HAP-1 (cell line): Measurements from ENCODE around the gene FBXO2.

Experiments used
- DNase-seq, 2 experiments: peaks; one replicate each; pipeline ENCODE4 v3.0.0-alpha.2; 2016 to 2020; ENCODE audit warnings: low spot score in 2 of 2
- H3K27me3 ChIP-seq: fragments of 250-450 bp; sonication (Bioruptor Pico); 2 replicates; pipeline ENCODE4 v1.5.1; 2020; ENCODE audit warnings: low read depth, mild to moderate bottlenecking, moderate library complexity
- H3K36me3 ChIP-seq: fragments of 250-450 bp; sonication (Bioruptor Pico); replicated peaks from 2 replicates; pipeline ENCODE4 v1.5.1; 2020; ENCODE audit warnings: mild to moderate bottlenecking
- H3K4me1 ChIP-seq: fragments of 250-450 bp; sonication (Bioruptor Pico); 2 replicates; pipeline ENCODE4 v1.5.1; 2020; ENCODE audit warnings: mild to moderate bottlenecking
- H3K4me3 ChIP-seq: fragments of 250-450 bp; sonication (Bioruptor Pico); 2 replicates; pipeline ENCODE4 v1.5.1; 2020; ENCODE audit warnings: mild to moderate bottlenecking, moderate library complexity
- H3K9me3 ChIP-seq: fragments of 250-450 bp; sonication (Bioruptor Pico); 2 replicates; pipeline ENCODE4 v1.5.1; 2020; ENCODE audit warnings: mild to moderate bottlenecking, moderate library complexity
- in situ Hi-C: fragments of 300-500 bp; cut with MboI; formaldehyde crosslinking; loops from 3 replicates; pipeline ENCODE4 v1.14.3; 2020; ENCODE audit warnings: low sequenced_read_pairs, inconsistent platforms, mixed read lengths

Gene FBXO2

DNA sequence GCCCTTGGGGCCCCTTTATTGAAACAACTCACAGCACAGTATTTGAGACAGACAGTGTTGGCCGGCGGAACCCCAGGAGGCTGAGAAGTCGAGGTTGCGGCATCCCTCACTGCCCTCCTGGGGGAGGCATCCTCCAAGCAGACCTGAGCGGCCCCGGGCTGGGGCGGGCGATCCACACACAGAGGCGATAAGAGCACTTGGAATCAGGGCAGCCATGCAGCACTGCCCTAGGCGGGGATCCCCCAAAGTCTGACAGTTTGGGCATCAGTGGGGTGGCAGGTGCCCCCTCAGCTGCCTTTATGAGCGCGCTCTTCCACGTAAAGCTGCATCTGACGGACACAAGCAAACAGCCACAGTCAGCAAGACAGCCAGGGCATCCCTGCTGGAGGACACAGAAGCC is 20.3 kb upstream of the FBXO2 start:
- no peak for DNase-seq
- Histone ChIP-seq H3K9me3 (no peaks in the 10 kb centered on the region), H3K4me1 (peaks cover 6% of the 10 kb centered on the region), H3K36me3 (peaks cover 78% of the 10 kb centered on the region), H3K4me3 (no peak overlapping the region), H3K27me3 (no peaks in the 10 kb centered on the region)
- in situ Hi-C loops: no loop called here

DNA sequence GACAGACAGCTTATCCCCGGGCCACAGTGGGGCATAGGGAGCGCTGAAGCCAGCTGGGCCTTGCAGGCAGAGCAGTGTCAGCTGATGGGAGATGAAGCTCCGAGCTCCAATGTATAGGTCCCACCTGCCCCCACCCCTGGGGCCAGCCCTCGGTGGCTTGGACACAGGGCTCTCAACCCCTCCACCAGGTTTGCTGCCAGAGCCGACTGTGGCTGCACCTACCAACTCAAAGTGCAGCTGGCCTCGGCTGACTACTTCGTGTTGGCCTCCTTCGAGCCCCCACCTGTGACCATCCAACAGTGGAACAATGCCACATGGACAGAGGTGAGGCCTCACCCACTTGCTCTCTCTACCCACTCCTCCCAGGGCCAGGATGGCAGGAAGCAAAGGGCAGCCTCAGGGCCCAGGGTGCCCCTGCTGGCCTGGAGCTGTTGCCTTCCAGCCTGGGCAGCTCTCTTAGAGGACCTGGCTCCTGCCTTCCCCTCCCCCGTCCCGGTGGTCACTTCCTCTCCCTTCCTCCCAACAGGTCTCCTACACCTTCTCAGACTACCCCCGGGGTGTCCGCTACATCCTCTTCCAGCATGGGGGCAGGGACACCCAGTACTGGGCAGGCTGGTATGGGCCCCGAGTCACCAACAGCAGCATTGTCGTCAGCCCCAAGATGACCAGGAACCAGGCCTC is 19.0 kb upstream of the FBXO2 start:
- Histone ChIP-seq H3K9me3 (no peaks in the 10 kb centered on the region), H3K4me3 (no peak overlapping the region), H3K36me3 (peaks cover 69% of the 10 kb centered on the region), H3K4me1 (no peaks in the 10 kb centered on the region), H3K27me3 (no peaks in the 10 kb centered on the region)
- in situ Hi-C loops: no loop called here
- DNase-seq: no peak

DNA sequence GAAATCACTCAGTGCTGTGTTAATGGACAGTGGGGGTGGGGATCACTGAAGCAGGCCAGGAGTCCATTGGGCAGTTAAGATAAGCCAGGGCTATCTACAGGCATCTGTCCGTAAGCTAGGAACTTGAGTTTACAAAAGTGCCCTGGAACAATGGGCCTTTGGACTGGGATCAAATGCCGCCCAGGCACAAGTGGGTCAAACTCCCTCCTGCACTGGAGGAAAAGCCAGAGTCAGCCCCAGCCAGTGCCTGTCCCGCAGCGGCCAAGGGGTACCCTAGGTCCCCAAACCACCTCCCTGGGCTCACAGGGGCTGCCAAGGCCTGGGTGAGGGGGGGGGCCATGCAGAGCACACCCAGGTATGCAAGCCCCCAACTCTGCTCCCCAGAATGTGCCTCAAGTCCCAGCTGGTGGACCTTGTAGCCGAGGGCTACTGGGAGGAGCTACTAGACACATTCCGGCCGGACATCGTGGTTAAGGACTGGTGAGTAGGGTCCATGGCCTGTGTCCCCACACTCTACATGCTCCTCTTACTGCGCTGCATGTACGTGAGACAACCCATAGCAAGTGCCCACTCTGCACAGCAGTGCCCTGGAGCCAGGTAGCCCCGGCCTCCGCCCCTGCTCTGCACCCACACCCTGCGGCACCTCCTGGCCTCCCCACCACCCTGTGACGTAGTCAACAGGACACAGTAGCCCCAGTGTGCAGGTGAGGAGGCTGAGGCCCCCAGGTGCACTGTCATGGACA is 17.5 kb upstream of the FBXO2 start:
- Histone ChIP-seq H3K9me3 (no peaks in the 10 kb centered on the region), H3K36me3 (peaks cover 59% of the 10 kb centered on the region), H3K27me3 (no peaks in the 10 kb centered on the region), H3K4me1 (no peaks in the 10 kb centered on the region), H3K4me3 (no peak overlapping the region)
- DNase-seq: no peak
- in situ Hi-C loops: no loop called here

DNA sequence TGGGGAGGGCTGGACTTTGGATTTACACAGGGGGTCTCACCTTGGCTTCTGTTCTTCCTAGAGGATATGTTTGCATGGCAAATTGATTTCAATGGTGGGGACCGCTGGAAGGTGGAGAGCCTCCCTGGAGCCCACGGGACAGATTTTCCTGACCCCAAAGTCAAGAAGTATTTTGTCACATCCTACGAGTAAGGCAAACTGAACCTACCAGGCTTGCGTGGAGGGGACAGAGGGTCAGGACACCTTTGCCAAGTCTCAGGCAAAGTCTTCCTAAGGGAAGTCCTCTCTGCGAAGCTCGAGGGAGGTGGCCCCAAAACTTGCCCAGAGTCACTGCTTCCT is 16.9 kb upstream of the FBXO2 start:
- H3K4me3 ChIP-seq: no peak overlapping the region
- H3K36me3 ChIP-seq: peaks cover 54% of the 10 kb centered on the region
- H3K9me3 ChIP-seq: no peaks in the 10 kb centered on the region
- no peak for DNase-seq
- no peaks in the 10 kb centered on the region for H3K4me1 ChIP-seq
- no peaks in the 10 kb centered on the region for H3K27me3 ChIP-seq
- in situ Hi-C loops: no loop called here

DNA sequence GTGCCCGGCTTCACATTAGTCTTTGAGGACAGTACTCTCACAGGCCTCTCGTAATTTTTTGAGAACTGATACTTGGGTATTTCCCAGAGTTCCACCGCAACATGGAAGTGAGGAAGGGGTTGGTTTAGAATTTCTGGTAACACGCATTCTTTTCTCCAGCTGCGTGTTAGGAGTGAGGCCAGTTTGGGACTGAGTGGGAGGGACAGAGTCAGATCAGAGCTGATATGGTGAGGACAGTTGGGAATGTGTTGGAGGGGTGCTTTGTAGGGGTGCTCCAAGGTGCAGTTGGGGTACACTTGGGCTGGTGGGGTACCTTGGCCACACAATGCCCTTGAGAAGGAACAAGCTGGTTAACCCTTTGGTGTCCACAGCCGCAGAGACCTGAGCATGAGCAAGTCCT is 16.5 kb upstream of the FBXO2 start:
- Histone ChIP-seq H3K36me3 (peaks cover 50% of the 10 kb centered on the region), H3K4me3 (no peak overlapping the region), H3K4me1 (no peaks in the 10 kb centered on the region), H3K27me3 (no peaks in the 10 kb centered on the region), H3K9me3 (no peaks in the 10 kb centered on the region)
- no peak for DNase-seq
- in situ Hi-C loops: no loop called here

DNA sequence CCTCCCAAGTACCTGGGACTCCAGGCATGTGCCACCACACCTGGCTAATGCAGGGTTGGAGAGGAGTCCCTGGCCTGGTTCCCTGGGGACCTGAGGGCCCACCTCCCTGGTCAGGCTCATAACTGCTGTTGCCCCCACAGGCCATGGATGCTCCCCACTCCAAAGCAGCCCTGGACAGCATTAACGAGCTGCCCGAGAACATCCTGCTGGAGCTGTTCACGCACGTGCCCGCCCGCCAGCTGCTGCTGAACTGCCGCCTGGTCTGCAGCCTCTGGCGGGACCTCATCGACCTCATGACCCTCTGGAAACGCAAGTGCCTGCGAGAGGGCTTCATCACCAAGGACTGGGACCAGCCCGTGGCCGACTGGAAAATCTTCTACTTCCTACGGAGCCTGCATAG is 14.3 kb upstream of the FBXO2 start:
- Histone ChIP-seq H3K4me1 (peaks cover 8% of the 10 kb centered on the region; the same call in 1 of the 2 replicates), H3K4me3 (no peak overlapping the region), H3K9me3 (no peaks in the 10 kb centered on the region), H3K36me3 (peaks cover 27% of the 10 kb centered on the region), H3K27me3 (no peaks in the 10 kb centered on the region)
- in situ Hi-C loops: no loop called here
- DNase-seq: no peak

DNA sequence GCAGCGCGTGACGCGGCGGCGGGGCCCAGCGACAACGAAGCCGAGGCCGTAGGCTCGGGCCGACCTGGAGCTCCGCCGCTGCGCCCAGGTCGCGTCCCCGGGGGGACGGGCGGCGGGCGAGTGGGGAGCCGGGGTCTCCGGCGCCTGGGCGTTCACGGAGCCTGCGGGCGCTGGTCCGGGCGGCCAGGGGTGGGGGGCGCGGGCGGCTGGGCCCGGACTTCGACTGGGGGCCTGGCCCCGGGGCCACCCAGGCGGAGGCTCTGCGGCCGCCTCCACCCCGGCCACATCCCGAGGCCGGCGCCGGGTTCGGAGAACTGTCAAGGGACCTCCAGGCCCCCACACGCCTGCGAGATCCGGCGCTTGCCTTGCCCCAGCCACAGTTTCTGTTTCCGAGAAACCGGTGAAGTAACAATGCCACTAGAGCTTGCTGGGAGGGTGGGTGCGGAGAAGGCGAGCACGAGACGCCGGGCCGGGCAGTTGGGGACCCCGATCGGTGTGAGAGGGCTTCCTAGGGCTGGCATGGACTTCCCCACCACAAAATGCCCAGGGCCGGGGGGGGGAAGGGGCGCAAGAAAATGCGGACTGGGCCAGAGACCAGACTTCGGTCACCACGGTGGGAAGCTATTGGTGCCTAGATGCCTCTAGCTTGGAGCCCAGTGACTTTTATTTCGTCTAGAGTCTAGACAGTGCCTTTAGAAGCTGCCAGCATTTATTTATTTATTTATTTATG is 10.3 kb upstream of the FBXO2 start:
- Histone ChIP-seq H3K27me3 (no peaks in the 10 kb centered on the region), H3K4me1 (peaks cover 8% of the 10 kb centered on the region; the same call in 1 of the 2 replicates), H3K4me3 (peak overlapping the region; percentile 42), H3K36me3 (peaks cover 12% of the 10 kb centered on the region), H3K9me3 (no peaks in the 10 kb centered on the region)
- peak in 1 of 2 experiments; percentile 63 for DNase-seq
- in situ Hi-C loops: loop anchor here (5.0 kb wide), 1 partner anchor 53 kb away; no protein-coding TSS in a partner anchor

DNA sequence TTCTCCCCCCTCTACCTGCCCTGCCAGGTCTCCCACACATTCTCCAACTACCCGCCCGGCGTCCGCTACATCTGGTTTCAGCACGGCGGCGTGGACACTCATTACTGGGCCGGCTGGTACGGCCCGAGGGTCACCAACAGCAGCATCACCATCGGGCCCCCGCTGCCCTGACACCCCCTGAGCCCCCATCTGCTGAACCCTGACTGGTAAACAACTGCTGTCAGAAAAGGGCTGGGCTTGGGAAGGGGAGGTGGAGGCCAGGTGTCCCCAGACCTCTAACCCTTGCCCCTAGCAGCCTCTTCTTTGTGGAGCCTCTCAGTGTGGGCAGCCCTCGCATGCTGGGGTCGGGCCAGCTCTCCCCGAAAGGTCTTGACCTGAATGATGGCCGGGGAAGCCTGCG is 6.9 kb upstream of the FBXO2 start:
- Histone ChIP-seq H3K36me3 (peaks cover 29% of the 10 kb centered on the region), H3K9me3 (no peaks in the 10 kb centered on the region), H3K4me3 (no peak overlapping the region), H3K4me1 (peaks cover 8% of the 10 kb centered on the region; the same call in 1 of the 2 replicates), H3K27me3 (no peaks in the 10 kb centered on the region)
- no peak for DNase-seq
- in situ Hi-C loops: loop anchor here (5.0 kb wide), 1 partner anchor 56 kb away; no protein-coding TSS in a partner anchor

DNA sequence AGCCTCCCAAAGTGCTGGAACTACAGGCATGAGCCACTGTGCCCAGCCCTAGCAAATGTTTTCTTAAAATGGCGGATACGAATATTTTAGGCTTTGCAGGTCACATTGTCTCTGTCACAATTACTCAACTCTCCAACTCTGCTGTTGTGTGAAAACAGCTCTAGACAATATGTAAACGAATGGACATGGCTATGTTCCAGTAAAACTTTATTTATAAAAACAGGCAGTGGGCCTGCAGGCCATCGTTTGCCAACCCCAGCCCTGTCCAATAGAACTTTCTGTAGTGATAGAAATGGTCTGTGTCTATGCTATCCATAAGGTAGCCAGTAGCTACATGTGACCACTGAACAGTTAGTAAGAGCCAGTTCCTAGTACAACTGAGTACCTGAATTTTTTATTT is 5.5 kb upstream of the FBXO2 start:
- Histone ChIP-seq H3K4me3 (no peak overlapping the region), H3K36me3 (peaks cover 29% of the 10 kb centered on the region), H3K9me3 (no peaks in the 10 kb centered on the region), H3K4me1 (peaks cover 6% of the 10 kb centered on the region; the same call in 1 of the 2 replicates), H3K27me3 (no peaks in the 10 kb centered on the region)
- no peak for DNase-seq
- in situ Hi-C loops: loop anchor here (5.0 kb wide), 1 partner anchor 58 kb away; no protein-coding TSS in a partner anchor

DNA sequence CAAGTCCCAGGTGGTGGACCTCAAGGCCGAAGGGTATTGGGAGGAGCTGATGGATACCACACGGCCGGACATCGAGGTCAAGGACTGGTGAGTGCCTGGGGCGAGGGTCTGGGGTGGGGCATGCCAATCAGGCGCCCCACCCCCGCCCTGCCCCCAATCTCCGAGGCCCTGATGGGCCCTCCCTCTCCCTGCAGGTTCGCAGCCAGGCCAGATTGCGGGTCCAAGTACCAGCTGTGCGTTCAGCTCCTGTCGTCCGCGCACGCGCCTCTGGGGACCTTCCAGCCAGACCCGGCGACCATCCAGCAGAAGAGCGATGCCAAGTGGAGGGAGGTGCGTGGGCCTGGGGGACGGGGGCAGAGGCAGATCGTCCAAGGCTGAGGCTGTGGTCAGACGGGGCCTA is 4.3 kb upstream of the FBXO2 start:
- Histone ChIP-seq H3K9me3 (no peaks in the 10 kb centered on the region), H3K27me3 (no peaks in the 10 kb centered on the region), H3K36me3 (peaks cover 29% of the 10 kb centered on the region), H3K4me1 (peaks cover 6% of the 10 kb centered on the region), H3K4me3 (no peak overlapping the region)
- in situ Hi-C loops: no loop called here
- DNase-seq: no peak

DNA sequence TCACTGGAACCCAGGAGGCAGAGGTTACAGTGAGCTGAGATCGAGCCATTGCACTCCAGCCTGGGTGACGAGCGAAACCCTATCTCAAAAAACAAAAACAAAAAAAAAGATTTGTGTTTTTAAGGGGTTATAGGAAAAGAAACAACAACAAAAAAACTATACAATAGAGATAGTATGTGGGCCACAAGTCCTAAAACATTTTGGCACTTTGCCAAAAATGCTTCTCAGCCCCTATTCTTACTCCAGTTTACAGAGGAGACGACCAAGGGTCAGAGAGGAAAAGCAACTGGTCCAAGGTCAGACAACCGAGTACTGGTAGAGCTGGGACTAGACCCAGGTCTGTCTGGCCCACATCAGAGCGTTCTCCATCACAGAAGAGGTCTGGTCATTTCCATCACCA is 3.4 kb upstream of the FBXO2 start:
- Histone ChIP-seq H3K9me3 (no peaks in the 10 kb centered on the region), H3K4me3 (no peak overlapping the region), H3K4me1 (peaks cover 6% of the 10 kb centered on the region), H3K27me3 (no peaks in the 10 kb centered on the region), H3K36me3 (peaks cover 29% of the 10 kb centered on the region)
- in situ Hi-C loops: no loop called here
- DNase-seq: no peak

DNA sequence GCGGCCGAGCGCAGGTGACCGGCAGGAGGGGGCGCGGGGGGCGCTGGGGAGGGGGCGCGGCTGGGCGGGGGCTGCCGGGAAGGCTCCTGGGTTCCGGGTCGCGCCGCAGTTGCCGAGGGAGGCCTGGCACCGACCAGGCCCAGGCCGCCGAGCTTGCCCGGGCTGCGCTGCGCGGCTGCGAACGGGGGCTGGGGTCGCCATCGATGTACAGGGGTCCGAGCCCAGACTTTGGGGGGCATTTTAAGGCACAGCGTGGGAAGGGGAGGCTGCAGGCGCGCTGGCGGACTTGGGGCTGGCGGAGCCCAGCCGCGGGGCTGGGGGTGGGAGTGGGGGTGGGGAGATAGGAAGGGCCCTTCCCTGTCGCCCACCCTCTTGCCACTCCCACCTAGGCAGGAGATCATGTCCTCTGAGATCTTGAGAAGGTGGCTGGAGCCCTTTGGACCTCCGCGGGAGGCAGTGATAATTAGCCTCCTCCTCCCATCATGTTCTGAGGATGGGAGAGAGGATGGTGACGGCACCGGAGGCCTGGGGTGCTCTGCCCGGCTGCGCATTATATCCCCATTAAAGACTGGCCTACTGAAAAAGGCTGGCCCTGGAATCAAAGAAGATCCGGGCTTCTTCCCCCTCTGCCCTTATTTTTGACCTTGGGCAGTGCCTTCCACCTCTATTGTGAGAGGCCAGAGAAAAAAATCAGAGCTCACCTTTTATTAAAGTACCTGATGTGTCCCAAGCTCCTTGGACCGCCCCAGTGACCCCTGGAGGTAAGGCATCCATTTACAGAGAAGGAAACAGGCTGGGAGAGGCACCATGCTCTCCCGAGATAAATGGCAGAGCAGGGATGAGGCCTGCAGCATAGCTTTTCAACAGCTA is 945 bp upstream of the FBXO2 start:
- Histone ChIP-seq H3K9me3 (no peaks in the 10 kb centered on the region), H3K27me3 (no peaks in the 10 kb centered on the region), H3K4me1 (peaks cover 11% of the 10 kb centered on the region), H3K4me3 (peak overlapping the region; percentile 40), H3K36me3 (peaks cover 24% of the 10 kb centered on the region)
- in situ Hi-C loops: no loop called here
- DNase-seq: no peak

DNA sequence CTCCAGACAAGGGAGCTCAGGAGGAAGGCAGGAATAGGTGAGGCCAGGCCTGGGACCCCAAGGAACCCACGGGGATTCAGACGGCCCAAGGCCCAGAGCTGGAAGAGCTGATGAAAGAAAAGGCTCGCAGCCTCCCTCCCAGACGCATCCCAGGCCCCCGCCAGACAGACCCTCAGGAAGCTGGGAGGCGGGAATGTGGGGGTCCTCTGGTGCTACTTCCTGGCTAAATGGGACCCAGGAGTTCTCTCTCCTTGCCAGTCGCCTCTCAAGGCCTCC is 430 bp downstream of the FBXO2 start:
- Histone ChIP-seq H3K4me3 (peak overlapping the region; percentile 55), H3K4me1 (peaks cover 12% of the 10 kb centered on the region)

More for the DNA sequence above, 430 bp downstream of the FBXO2 start:
- Histone ChIP-seq H3K27me3 (no peaks in the 10 kb centered on the region), H3K9me3 (no peaks in the 10 kb centered on the region), H3K36me3 (peaks cover 17% of the 10 kb centered on the region)
- in situ Hi-C loops: no loop called here
- no peak for DNase-seq
